Measurements from ENCODE around the gene SH2D3A.

DNA sequence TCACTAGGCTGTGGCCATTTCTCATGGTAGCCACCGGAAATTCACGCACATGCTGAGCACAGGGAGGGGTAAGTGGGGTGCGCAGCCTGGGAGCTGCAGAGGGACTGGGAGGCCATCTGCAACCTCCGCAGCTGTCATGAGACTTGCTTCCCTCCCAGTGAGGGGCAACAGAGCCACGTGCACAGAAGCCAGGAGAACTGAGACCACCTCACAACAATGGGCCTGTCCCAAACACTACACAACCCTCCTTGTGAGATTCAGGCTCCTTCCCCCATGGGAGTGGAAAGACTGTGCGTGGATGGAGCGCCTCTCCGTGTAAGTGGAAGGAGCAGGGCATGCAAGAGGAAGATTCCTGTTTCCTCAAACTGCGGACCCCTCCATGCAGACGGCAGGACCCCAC is 55.6 kb downstream of the SH2D3A start:
- TF ChIP-seq POLR2AphosphoS5 (IDR thresholded peaks at IDR 0.05; ENCODE audit: insufficient read depth, low read depth, low read length): no peak
- TF ChIP-seq, protein P1, sequence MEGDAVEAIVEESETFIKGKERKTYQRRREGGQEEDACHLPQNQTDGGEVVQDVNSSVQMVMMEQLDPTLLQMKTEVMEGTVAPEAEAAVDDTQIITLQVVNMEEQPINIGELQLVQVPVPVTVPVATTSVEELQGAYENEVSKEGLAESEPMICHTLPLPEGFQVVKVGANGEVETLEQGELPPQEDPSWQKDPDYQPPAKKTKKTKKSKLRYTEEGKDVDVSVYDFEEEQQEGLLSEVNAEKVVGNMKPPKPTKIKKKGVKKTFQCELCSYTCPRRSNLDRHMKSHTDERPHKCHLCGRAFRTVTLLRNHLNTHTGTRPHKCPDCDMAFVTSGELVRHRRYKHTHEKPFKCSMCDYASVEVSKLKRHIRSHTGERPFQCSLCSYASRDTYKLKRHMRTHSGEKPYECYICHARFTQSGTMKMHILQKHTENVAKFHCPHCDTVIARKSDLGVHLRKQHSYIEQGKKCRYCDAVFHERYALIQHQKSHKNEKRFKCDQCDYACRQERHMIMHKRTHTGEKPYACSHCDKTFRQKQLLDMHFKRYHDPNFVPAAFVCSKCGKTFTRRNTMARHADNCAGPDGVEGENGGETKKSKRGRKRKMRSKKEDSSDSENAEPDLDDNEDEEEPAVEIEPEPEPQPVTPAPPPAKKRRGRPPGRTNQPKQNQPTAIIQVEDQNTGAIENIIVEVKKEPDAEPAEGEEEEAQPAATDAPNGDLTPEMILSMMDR (IDR thresholded peaks at IDR 0.05; ENCODE audit: extremely low read depth in 1 of 2, insufficient read depth in 1 of 2, low read depth in 1 of 2, low read length in 2 of 2): no peak
- TF ChIP-seq EZH2 (IDR thresholded peaks at IDR 0.05; ENCODE audit: borderline replicate concordance, low read depth, low read length, severe bottlenecking): no peak
- no peak for TF ChIP-seq MYC (IDR thresholded peaks at IDR 0.05; ENCODE audit: low read depth, low read length)
- no peak for TF ChIP-seq POLR2A (IDR thresholded peaks at IDR 0.05; ENCODE audit: low read depth, low read length)
- TF ChIP-seq FOS (IDR thresholded peaks at IDR 0.05; ENCODE audit: borderline replicate concordance, insufficient read depth, low read length): no peak
